Mesendoderm (in vitro differentiated cells): ENCODE results near the gene RPS6KL1.
A peak's percentile ranks its signal among the peaks of the same experiment; 100 is the strongest.

Experiments
- DNase-seq: peaks from one replicate; pipeline ENCODE4 v3.0.0; 2013
- H2AK5ac ChIP-seq: 2 replicates; pipeline ENCODE4 v1.6.1; 2013; ENCODE audit warnings: low read length, inconsistent platforms
- H2BK120ac ChIP-seq: 2 replicates; pipeline ENCODE4 v1.6.1; 2013; ENCODE audit warnings: low read depth, mild to moderate bottlenecking, low read length, moderate library complexity, mixed read lengths
- H2BK15ac ChIP-seq: replicated peaks from 2 replicates; pipeline ENCODE4 v1.6.1; 2013; ENCODE audit warnings: low read depth, mild to moderate bottlenecking, moderate library complexity
- H2BK5ac ChIP-seq: 2 replicates; pipeline ENCODE4 v1.6.1; 2013; ENCODE audit warnings: low read length, inconsistent platforms
- H3K18ac ChIP-seq: 2 replicates; pipeline ENCODE4 v1.6.1; 2013; ENCODE audit warnings: mild to moderate bottlenecking, low read length, mixed read lengths
- H3K23ac ChIP-seq: one replicate; pipeline ENCODE4 v1.6.1; 2013; ENCODE audit warnings: low read length
- H3K27ac ChIP-seq: 2 replicates; pipeline ENCODE4 v1.5.1; 2013; ENCODE audit warnings: low read depth, mild to moderate bottlenecking, inconsistent platforms, low read length, moderate library complexity
- H3K27me3 ChIP-seq: 2 replicates; pipeline ENCODE4 v1.6.1; 2013; ENCODE audit warnings: low read length, control low read depth, mild to moderate bottlenecking, inconsistent platforms; ENCODE audit not compliant: insufficient read depth, poor library complexity
- H3K36me3 ChIP-seq: 2 replicates; pipeline ENCODE4 v1.6.1; 2013; ENCODE audit warnings: low read length, inconsistent platforms; ENCODE audit not compliant: control insufficient read depth, insufficient read depth
- H3K4ac ChIP-seq: one replicate; pipeline ENCODE4 v1.6.1; 2013; ENCODE audit warnings: low read depth, mild to moderate bottlenecking, low read length, moderate library complexity
- H3K4me1 ChIP-seq: 2 replicates; pipeline ENCODE4 v1.6.1; 2013; ENCODE audit warnings: low read depth, low read length, inconsistent platforms; ENCODE audit not compliant: control insufficient read depth
- H3K4me2 ChIP-seq: 2 replicates; pipeline ENCODE4 v1.6.1; 2013; ENCODE audit warnings: low read length
- H3K4me3 ChIP-seq: 2 replicates; pipeline ENCODE4 v1.5.1; 2013; ENCODE audit warnings: mild to moderate bottlenecking, low read length
- H3K56ac ChIP-seq: one replicate; pipeline ENCODE4 v1.6.1; 2013; ENCODE audit warnings: low read length
- H3K79me1 ChIP-seq: 2 replicates; pipeline ENCODE4 v1.6.1; 2013; ENCODE audit warnings: low read length, inconsistent platforms
- H3K79me2 ChIP-seq: 2 replicates; pipeline ENCODE4 v1.6.1; 2013; ENCODE audit warnings: mild to moderate bottlenecking, low read length; ENCODE audit not compliant: control insufficient read depth, insufficient read depth
- H3K9ac ChIP-seq: 2 replicates; pipeline ENCODE4 v1.6.1; 2013; ENCODE audit warnings: low read length, inconsistent platforms
- H4K5ac ChIP-seq: one replicate; pipeline ENCODE4 v1.6.1; 2013; ENCODE audit warnings: low read length
- H4K8ac ChIP-seq: one replicate; pipeline ENCODE4 v1.6.1; 2013; ENCODE audit warnings: low read depth, mild to moderate bottlenecking, control low read depth, low read length, moderate library complexity
- WGBS: extraction: QIAGEN DNeasy Blood & Tissue Kit; methylation state at CpG from one replicate; pipeline ENCODE4 v1.1.7; 2013; ENCODE audit warnings: low lambda C conversion rate, missing lambda C conversion rate; ENCODE audit not compliant: insufficient coverage; ENCODE audit errors: extremely low coverage; 5-methylcytosine and 5-hydroxymethylcytosine counted together

Gene RPS6KL1

DNA sequence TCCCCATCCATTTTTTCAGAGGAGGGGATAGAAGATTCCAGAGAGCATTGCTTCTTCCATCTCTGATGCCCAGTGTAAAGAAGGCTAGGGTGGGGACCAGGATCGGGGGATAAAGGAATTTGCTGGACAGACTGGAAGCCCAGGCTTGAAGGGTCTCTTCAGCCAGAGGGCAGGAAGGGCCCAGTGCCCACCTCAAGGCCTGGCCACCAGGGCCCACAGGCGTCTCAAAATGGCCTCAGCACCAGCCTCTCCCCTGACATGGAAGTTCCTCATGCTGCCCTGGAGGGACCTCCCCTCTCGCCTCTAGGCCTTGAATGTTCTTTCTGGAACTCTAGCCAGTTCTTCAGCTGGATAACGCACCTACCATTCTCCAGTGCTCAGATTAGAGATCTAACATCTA is 2.8 kb downstream of the RPS6KL1 start:
- Histone ChIP-seq H3K4me2 (no peak overlapping the region), H3K56ac (no peak overlapping the region), H3K79me1 (no peaks in the 10 kb centered on the region), H2BK15ac (no peak overlapping the region), H3K36me3 (no peaks in the 10 kb centered on the region), H3K27me3 (no peaks in the 10 kb centered on the region), H4K5ac (no peak overlapping the region), H2AK5ac (no peak overlapping the region), H4K8ac (no peak overlapping the region), H2BK120ac (no peak overlapping the region), H3K4me3 (no peak overlapping the region), H3K4me1 (no peaks in the 10 kb centered on the region), H3K9ac (no peak overlapping the region), H3K27ac (no peak overlapping the region), H3K18ac (no peak overlapping the region), H2BK5ac (no peak overlapping the region), H3K4ac (no peak overlapping the region), H3K23ac (no peak overlapping the region), H3K79me2 (no peaks in the 10 kb centered on the region)
- DNase-seq = no peak
- no CpG with 5 or more reads among the region's 4 CpGs for WGBS

GRCh38 chr14:74919421-74920165 is 3.5 kb downstream of the RPS6KL1 start:
- H3K4me3 ChIP-seq = no peak overlapping the region
- no peaks in the 10 kb centered on the region for H3K79me2 ChIP-seq
- no peaks in the 10 kb centered on the region for H3K79me1 ChIP-seq
- H2AK5ac ChIP-seq = no peak overlapping the region
- H2BK15ac ChIP-seq = no peak overlapping the region
- no peak overlapping the region for H3K27ac ChIP-seq
- H3K4ac ChIP-seq = no peak overlapping the region
- H2BK120ac ChIP-seq = no peak overlapping the region
- no peak overlapping the region for H3K23ac ChIP-seq
- H3K9ac ChIP-seq = no peak overlapping the region
- no peaks in the 10 kb centered on the region for H3K36me3 ChIP-seq
- no peak overlapping the region for H3K4me2 ChIP-seq
- no peaks in the 10 kb centered on the region for H3K4me1 ChIP-seq
- no peak overlapping the region for H3K18ac ChIP-seq
- no peak overlapping the region for H4K5ac ChIP-seq
- no peak for DNase-seq
- H4K8ac ChIP-seq = no peak overlapping the region
- H3K27me3 ChIP-seq = no peaks in the 10 kb centered on the region
- H2BK5ac ChIP-seq = no peak overlapping the region
- WGBS = no CpG with 5 or more reads among the region's 22 CpGs
- no peak overlapping the region for H3K56ac ChIP-seq

DNA sequence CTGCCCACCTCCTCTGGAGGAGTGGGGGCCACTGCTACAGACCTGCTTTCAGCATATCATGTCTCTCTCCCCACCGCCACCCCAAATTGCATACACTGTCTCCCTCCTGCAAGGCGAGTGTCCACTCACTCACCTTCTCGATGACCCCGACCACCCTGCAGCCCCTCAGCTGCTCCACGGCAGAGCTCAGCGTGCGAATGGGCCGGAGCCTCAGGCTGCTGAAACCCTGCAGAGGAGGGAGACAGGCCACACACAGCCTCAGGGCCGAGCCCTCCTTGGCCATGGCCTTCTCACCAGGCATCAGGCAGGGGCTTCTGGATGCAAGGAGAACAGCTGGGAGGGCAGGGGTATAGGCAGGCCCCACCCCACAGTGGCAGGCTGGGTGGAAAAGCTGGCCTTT is 4.7 kb downstream of the RPS6KL1 start:
- WGBS = no CpG with 5 or more reads among the region's 9 CpGs
- no peaks in the 10 kb centered on the region for H3K27me3 ChIP-seq
- no peak overlapping the region for H2AK5ac ChIP-seq
- H2BK120ac ChIP-seq = no peak overlapping the region
- H4K5ac ChIP-seq = no peak overlapping the region
- no peaks in the 10 kb centered on the region for H3K79me1 ChIP-seq
- no peak overlapping the region for H3K9ac ChIP-seq
- no peak overlapping the region for H3K56ac ChIP-seq
- H3K4me2 ChIP-seq = no peak overlapping the region
- no peaks in the 10 kb centered on the region for H3K4me1 ChIP-seq
- H3K27ac ChIP-seq = no peak overlapping the region
- H2BK15ac ChIP-seq = no peak overlapping the region
- no peaks in the 10 kb centered on the region for H3K79me2 ChIP-seq
- H3K4me3 ChIP-seq = no peak overlapping the region
- H2BK5ac ChIP-seq = no peak overlapping the region
- no peak overlapping the region for H3K4ac ChIP-seq
- no peak overlapping the region for H3K18ac ChIP-seq
- no peak overlapping the region for H3K23ac ChIP-seq
- H4K8ac ChIP-seq = no peak overlapping the region
- no peaks in the 10 kb centered on the region for H3K36me3 ChIP-seq
- DNase-seq = no peak

DNA sequence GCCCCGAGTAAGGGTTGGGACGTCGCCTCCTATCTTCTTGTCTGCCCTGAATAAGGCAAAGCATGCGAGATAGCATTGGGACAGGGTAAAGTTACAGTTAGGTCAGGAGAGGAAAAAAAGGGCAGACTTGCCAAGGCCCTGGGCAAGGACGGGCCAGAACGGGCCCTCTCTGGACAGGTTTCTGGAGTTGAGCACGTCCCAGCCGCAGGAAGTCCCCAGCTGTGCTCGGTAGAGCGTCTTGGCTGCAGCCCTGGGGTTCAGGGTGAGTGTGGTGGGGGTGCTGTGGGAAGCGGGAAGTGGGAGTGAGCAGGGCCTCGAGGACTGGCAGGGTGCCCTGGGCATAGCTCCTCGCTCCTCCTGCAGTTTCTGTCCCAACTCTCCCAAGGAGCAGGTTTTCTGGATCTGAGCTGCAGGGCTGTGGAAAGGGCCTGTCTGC is 5.4 kb downstream of the RPS6KL1 start:
- H2BK15ac ChIP-seq = no peak overlapping the region
- no peak overlapping the region for H3K23ac ChIP-seq
- H3K79me2 ChIP-seq = no peaks in the 10 kb centered on the region
- no peak overlapping the region for H3K27ac ChIP-seq
- peak overlapping the region; percentile 25 for H3K56ac ChIP-seq
- no peak overlapping the region for H2BK5ac ChIP-seq
- no peak overlapping the region for H4K5ac ChIP-seq
- H3K27me3 ChIP-seq = no peaks in the 10 kb centered on the region
- H3K18ac ChIP-seq = no peak overlapping the region
- no peak overlapping the region for H3K4ac ChIP-seq
- no peak overlapping the region for H2BK120ac ChIP-seq
- no peak overlapping the region for H2AK5ac ChIP-seq
- no peaks in the 10 kb centered on the region for H3K4me1 ChIP-seq
- DNase-seq = no peak
- H3K36me3 ChIP-seq = no peaks in the 10 kb centered on the region
- H4K8ac ChIP-seq = no peak overlapping the region
- H3K4me2 ChIP-seq = no peak overlapping the region
- WGBS = no CpG with 5 or more reads among the region's 13 CpGs
- H3K79me1 ChIP-seq = no peaks in the 10 kb centered on the region
- no peak overlapping the region for H3K9ac ChIP-seq
- H3K4me3 ChIP-seq = no peak overlapping the region

- Histone ChIP-seq H2BK120ac (no peak overlapping the region), H3K27me3 (no peaks in the 10 kb centered on the region), H3K18ac (no peak overlapping the region), H4K5ac (no peak overlapping the region), H3K4me1 (no peaks in the 10 kb centered on the region), H3K4ac (no peak overlapping the region), H3K27ac (no peak overlapping the region), H3K23ac (no peak overlapping the region), H3K36me3 (no peaks in the 10 kb centered on the region), H2BK15ac (no peak overlapping the region), H3K56ac (no peak overlapping the region), H2BK5ac (no peak overlapping the region), H2AK5ac (no peak overlapping the region), H3K9ac (no peak overlapping the region), H3K79me2 (no peaks in the 10 kb centered on the region), H3K79me1 (no peaks in the 10 kb centered on the region), H4K8ac (no peak overlapping the region), H3K4me3 (no peak overlapping the region), H3K4me2 (no peak overlapping the region)
- DNase-seq = no peak
- WGBS = no CpG with 5 or more reads among the region's 5 CpGs
These were observed 5.9 kb downstream of the RPS6KL1 start for GRCh38 chr14:74917178-74917543.

DNA sequence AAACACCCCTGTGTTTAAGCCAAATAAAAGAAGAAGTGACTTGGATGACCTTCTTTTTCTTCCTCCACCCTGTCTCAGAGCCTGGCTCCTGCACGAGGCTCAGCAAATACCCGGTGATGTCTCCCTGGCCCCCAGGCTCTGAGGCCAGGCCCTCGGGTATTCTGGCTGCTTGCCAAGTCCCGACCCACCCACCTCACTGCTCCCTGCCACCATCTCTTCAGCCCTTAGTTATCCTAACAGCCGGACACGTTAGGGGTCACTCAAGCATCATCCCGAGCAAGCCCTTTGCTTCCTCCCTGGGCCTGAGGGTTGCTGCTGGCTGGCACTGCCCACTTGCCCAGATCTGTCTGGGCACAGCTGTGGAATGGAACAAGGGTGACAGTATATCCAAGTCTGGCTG is 7.2 kb downstream of the RPS6KL1 start:
- no peak overlapping the region for H4K8ac ChIP-seq
- H2BK5ac ChIP-seq = no peak overlapping the region
- no peak for DNase-seq
- H3K9ac ChIP-seq = no peak overlapping the region
- no peak overlapping the region for H2AK5ac ChIP-seq
- H3K23ac ChIP-seq = no peak overlapping the region
- H3K4ac ChIP-seq = no peak overlapping the region
- H3K56ac ChIP-seq = no peak overlapping the region
- H2BK15ac ChIP-seq = no peak overlapping the region
- H3K36me3 ChIP-seq = no peaks in the 10 kb centered on the region
- H3K4me3 ChIP-seq = no peak overlapping the region
- H3K27me3 ChIP-seq = no peaks in the 10 kb centered on the region
- no peaks in the 10 kb centered on the region for H3K79me1 ChIP-seq
- no peak overlapping the region for H3K4me2 ChIP-seq
- no peaks in the 10 kb centered on the region for H3K4me1 ChIP-seq
- H3K18ac ChIP-seq = no peak overlapping the region
- H4K5ac ChIP-seq = no peak overlapping the region
- no CpG with 5 or more reads among the region's 7 CpGs for WGBS
- H2BK120ac ChIP-seq = no peak overlapping the region
- no peak overlapping the region for H3K27ac ChIP-seq
- H3K79me2 ChIP-seq = no peaks in the 10 kb centered on the region
